WTC11 (cell line): Measurements from ENCODE around the gene FOXB2. TPM values are rescaled to one million over a fixed set of nuclear protein-coding genes. Genes with fewer than 3 reads are reported as not detected.

Experiments used
- ATAC-seq: fragments of 200-7000 bp; cut with Tn5 transposase; 2 replicates; pipeline ENCODE4 v1.10.0; 2021; ENCODE audit warnings: mild to moderate bottlenecking, moderate library complexity
- CTCF ChIA-PET: fragments of 300-600 bp; sonication (Branson Sonifier 250); formaldehyde crosslinking; loops from one replicate; lab custom pipeline; 2021; ENCODE audit warnings: antibody characterized with exemption; lab: Charles Lee
- POLR2A ChIA-PET: fragments of 350-600 bp; sonication (Branson Sonifier 250); formaldehyde crosslinking; loops from one replicate; lab custom pipeline; 2021; ENCODE audit warnings: antibody characterized with exemption; lab: Charles Lee
- DNase-seq: peaks from one replicate; pipeline ENCODE4 v3.0.0; 2021; ENCODE audit warnings: low spot score
- H3K27ac Mint-ChIP-seq: 2 replicates; pipeline ENCODE4 v1.8.0; 2021; ENCODE audit warnings: mixed read lengths
- H3K27me3 Mint-ChIP-seq: 2 replicates; pipeline ENCODE4 v1.8.0; 2021; ENCODE audit warnings: low read depth, mild to moderate bottlenecking, moderate library complexity, mixed read lengths
- H3K36me3 Mint-ChIP-seq: 2 replicates; pipeline ENCODE4 v1.8.0; 2021; ENCODE audit warnings: mixed read lengths
- H3K4me1 Mint-ChIP-seq: 2 replicates; pipeline ENCODE4 v1.8.0; 2022; ENCODE audit warnings: mixed read lengths
- H3K4me3 Mint-ChIP-seq: 2 replicates; pipeline ENCODE4 v1.8.0; 2021; ENCODE audit warnings: mild to moderate bottlenecking, moderate library complexity, mixed read lengths
- H3K9me3 Mint-ChIP-seq: 2 replicates; pipeline ENCODE4 v1.8.0; 2021; ENCODE audit warnings: mixed read lengths
- ARID4B ChIP-seq: sonication (generic); formaldehyde crosslinking; IDR thresholded peaks from 2 replicates; pipeline ENCODE4 v1.8.0; 2023; ENCODE audit warnings: missing genetic modification reagents, mild to moderate bottlenecking, borderline replicate concordance
- E2F4 ChIP-seq: sonication (generic); formaldehyde crosslinking; IDR thresholded peaks from 2 replicates; pipeline ENCODE4 v1.8.1; 2022; ENCODE audit warnings: low read depth, mild to moderate bottlenecking, moderate library complexity, missing genetic modification reagents, borderline replicate concordance
- EMX1 ChIP-seq: fragments of 250-450 bp; sonication (Bioruptor Pico); IDR thresholded peaks from 2 replicates; pipeline ENCODE4 v1.8.0; 2021; ENCODE audit warnings: mild to moderate bottlenecking
- ESRRA ChIP-seq: sonication (generic); formaldehyde crosslinking; IDR thresholded peaks from 2 replicates; pipeline ENCODE4 v1.8.1; 2022; ENCODE audit warnings: mild to moderate bottlenecking, missing genetic modification reagents, borderline replicate concordance
- ETV6 ChIP-seq: sonication (generic); formaldehyde crosslinking; IDR thresholded peaks from 2 replicates; pipeline ENCODE4 v1.8.1; 2022; ENCODE audit warnings: mild to moderate bottlenecking, missing genetic modification reagents
- FOXJ3 ChIP-seq: sonication (generic); formaldehyde crosslinking; IDR thresholded peaks from 2 replicates; pipeline ENCODE4 v1.9.0; 2021; ENCODE audit warnings: missing genetic modification reagents, mild to moderate bottlenecking, borderline replicate concordance
- HMGXB4 ChIP-seq: sonication (generic); formaldehyde crosslinking; IDR thresholded peaks from 2 replicates; pipeline ENCODE4 v1.8.1; 2023; ENCODE audit warnings: mild to moderate bottlenecking, moderate library complexity, missing genetic modification reagents
- IRF2 ChIP-seq: sonication (generic); formaldehyde crosslinking; IDR thresholded peaks from 2 replicates; pipeline ENCODE4 v1.8.0; 2022; ENCODE audit warnings: low read depth, missing genetic modification reagents, borderline replicate concordance
- MLX ChIP-seq: sonication (generic); formaldehyde crosslinking; IDR thresholded peaks from 2 replicates; pipeline ENCODE4 v1.8.1; 2023; ENCODE audit warnings: mild to moderate bottlenecking, missing genetic modification reagents, moderate library complexity
- NR1H2 ChIP-seq: sonication (generic); formaldehyde crosslinking; IDR thresholded peaks from 2 replicates; pipeline ENCODE4 v1.9.0; 2021; ENCODE audit warnings: mild to moderate bottlenecking, moderate library complexity, missing genetic modification reagents
- PREB ChIP-seq: sonication (generic); formaldehyde crosslinking; IDR thresholded peaks from 2 replicates; pipeline ENCODE4 v1.8.1; 2022; ENCODE audit warnings: mild to moderate bottlenecking, missing genetic modification reagents, moderate library complexity, borderline replicate concordance
- ZNF423 ChIP-seq: fragments of 250-450 bp; sonication (Bioruptor Pico); IDR thresholded peaks from 2 replicates; pipeline ENCODE4 v2.1.2; 2022; ENCODE audit warnings: mild to moderate bottlenecking, moderate library complexity
- total RNA-seq: library from RNA; stranded (reverse); gene quantifications from 3 replicates; pipeline ENCODE4 v1.2.3, GENCODE V29; 2021

FOXB2 gene
- total RNA-seq, 1 experiment from 2014 or later, result 0.22 TPM

- peak overlapping the region; percentile 78 for H3K4me3 Mint-ChIP-seq
- DNase-seq (no peak), ATAC-seq (peak; percentile 0; the same call in 1 of the 2 replicates)
- ChIA-PET CTCF (interaction anchor here (1.3 to 8.2 kb wide), 3 partner anchors 22 to 273 kb away, joined by 3 to 85 read pairs (median 12); no protein-coding TSS in a partner anchor), POLR2A (interaction anchor here (0.9 to 1.1 kb wide), 2 partner anchors 19 to 132 kb away, joined by 3 read pairs; no protein-coding TSS in a partner anchor)
- 0 out of 2 replicates have a peak, but pooled peaks have one; percentile 19 for TF ChIP-seq HMGXB4 (CRISPR knock-in tag)
- TF ChIP-seq PREB, result no peak
- 0 out of 2 replicates have a peak, but pooled peaks have one; percentile 5 for TF ChIP-seq ZNF423 (CRISPR knock-in tag)
- no peaks in the 10 kb centered on the region for H3K36me3 Mint-ChIP-seq
- no peak overlapping the region for H3K27ac Mint-ChIP-seq
- H3K9me3 Mint-ChIP-seq, result no peaks in the 10 kb centered on the region
- peaks cover 73% of the 10 kb centered on the region for H3K4me1 Mint-ChIP-seq
- H3K27me3 Mint-ChIP-seq, result peaks cover 100% of the 10 kb centered on the region
These were observed 553 bp upstream of the FOXB2 start for GRCh38 chr9:77018969-77019235.

- no peak for TF ChIP-seq EMX1 (CRISPR knock-in tag)
- TF ChIP-seq NR1H2 (CRISPR knock-in tag), result no peak
- TF ChIP-seq MLX (CRISPR knock-in tag), result no peak
- no peak for TF ChIP-seq E2F4 (CRISPR knock-in tag)
- no peak for TF ChIP-seq IRF2 (CRISPR knock-in tag)
- TF ChIP-seq ARID4B (CRISPR knock-in tag), result no peak
- no peak for TF ChIP-seq FOXJ3
- TF ChIP-seq ESRRA (CRISPR knock-in tag), result no peak
- no peak for TF ChIP-seq ETV6 (CRISPR knock-in tag)
- no peak for ATAC-seq
- Mint-ChIP-seq H3K4me1 (peaks cover 70% of the 10 kb centered on the region), H3K4me3 (peak overlapping the region; percentile 78), H3K27me3 (peaks cover 100% of the 10 kb centered on the region), H3K27ac (no peak overlapping the region), H3K9me3 (no peaks in the 10 kb centered on the region), H3K36me3 (no peaks in the 10 kb centered on the region)
- CTCF ChIA-PET, result interaction anchor here (8.2 kb wide), 1 partner anchor 132 kb away, joined by 85 read pairs; no protein-coding TSS in a partner anchor
- POLR2A ChIA-PET, result no interaction called here
- DNase-seq, result no peak
These were observed 514 bp downstream of the FOXB2 start for GRCh38 chr9:77019926-77020412.
